Breast epithelium (tissue), 3 donors: ENCODE results near the gene POPDC2.

Source experiments
- POLR2A ChIP-seq: fragments of 450-650 bp; IDR thresholded peaks from one replicate; pipeline ENCODE4 v1.6.1; 2016; ENCODE audit warnings: antibody characterized with exemption, mild to moderate bottlenecking, moderate library complexity
- TF ChIP-seq, protein P1 (sequence below), 3 donors: fragments of 450-650 bp; IDR thresholded peaks; one replicate each; pipeline ENCODE4 v1.5.1; 2016 to 2017; ENCODE audit warnings: antibody characterized with exemption in 3 of 3, mild to moderate bottlenecking in 3 of 3, moderate library complexity in 3 of 3

DNA sequence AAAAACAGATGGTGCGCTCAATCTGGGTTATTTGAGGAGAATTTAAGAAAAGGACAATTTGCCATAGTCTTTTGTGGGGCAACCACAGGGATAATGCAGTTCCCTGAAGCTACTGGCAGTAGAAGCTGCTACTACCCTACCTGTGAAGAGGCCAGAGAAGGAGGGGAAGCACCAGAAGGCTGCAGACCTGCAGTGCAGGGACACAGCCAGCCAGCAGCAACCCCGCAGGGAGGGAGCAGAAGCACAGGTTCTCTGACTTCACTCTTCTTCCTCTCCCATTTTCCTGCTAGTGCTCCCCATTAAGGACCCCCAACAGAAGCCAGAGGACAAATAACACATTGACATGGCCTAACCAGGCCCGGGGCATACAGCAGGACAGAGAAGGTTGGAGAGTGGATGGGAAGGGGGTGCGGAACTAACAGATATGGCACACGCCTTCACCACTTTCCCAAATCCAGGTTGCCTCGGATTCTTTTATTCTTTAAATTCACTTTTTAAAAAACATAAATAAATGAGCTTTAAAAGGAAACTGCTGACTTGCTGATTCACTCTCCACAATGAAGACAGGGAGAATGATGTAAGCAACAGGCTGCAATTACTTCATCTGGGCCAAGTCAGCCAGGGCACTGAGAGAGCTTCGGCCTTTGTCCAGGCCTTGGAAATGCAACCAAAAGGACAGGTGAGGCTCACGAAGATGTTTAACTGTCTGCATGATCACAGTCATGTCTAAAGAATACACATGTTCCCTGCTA lies 30.1 kb downstream of the POPDC2 start:
- TF ChIP-seq, protein P1, sequence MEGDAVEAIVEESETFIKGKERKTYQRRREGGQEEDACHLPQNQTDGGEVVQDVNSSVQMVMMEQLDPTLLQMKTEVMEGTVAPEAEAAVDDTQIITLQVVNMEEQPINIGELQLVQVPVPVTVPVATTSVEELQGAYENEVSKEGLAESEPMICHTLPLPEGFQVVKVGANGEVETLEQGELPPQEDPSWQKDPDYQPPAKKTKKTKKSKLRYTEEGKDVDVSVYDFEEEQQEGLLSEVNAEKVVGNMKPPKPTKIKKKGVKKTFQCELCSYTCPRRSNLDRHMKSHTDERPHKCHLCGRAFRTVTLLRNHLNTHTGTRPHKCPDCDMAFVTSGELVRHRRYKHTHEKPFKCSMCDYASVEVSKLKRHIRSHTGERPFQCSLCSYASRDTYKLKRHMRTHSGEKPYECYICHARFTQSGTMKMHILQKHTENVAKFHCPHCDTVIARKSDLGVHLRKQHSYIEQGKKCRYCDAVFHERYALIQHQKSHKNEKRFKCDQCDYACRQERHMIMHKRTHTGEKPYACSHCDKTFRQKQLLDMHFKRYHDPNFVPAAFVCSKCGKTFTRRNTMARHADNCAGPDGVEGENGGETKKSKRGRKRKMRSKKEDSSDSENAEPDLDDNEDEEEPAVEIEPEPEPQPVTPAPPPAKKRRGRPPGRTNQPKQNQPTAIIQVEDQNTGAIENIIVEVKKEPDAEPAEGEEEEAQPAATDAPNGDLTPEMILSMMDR (IDR thresholded peaks at IDR 0.05), result no peak
- TF ChIP-seq POLR2A, result no peak
